Measurements from ENCODE around the gene DNAH6. TPM values are rescaled to one million over a fixed set of nuclear protein-coding genes. Genes with fewer than 3 reads are reported as not detected.

DNAH6 gene
- total RNA-seq, 2 donors from 2014 or later = 0.24 to 0.30 TPM

- H3K27ac ChIP-seq = no peak overlapping the region
- no peaks in the 10 kb centered on the region for H3K36me3 ChIP-seq
- peaks cover 0 to 11% of the 10 kb centered on the region in 2 donors for H3K9me3 ChIP-seq
- H3K4me1 ChIP-seq = no peaks in the 10 kb centered on the region
- no peaks in the 10 kb centered on the region for H3K27me3 ChIP-seq
- TF ChIP-seq, protein P1, sequence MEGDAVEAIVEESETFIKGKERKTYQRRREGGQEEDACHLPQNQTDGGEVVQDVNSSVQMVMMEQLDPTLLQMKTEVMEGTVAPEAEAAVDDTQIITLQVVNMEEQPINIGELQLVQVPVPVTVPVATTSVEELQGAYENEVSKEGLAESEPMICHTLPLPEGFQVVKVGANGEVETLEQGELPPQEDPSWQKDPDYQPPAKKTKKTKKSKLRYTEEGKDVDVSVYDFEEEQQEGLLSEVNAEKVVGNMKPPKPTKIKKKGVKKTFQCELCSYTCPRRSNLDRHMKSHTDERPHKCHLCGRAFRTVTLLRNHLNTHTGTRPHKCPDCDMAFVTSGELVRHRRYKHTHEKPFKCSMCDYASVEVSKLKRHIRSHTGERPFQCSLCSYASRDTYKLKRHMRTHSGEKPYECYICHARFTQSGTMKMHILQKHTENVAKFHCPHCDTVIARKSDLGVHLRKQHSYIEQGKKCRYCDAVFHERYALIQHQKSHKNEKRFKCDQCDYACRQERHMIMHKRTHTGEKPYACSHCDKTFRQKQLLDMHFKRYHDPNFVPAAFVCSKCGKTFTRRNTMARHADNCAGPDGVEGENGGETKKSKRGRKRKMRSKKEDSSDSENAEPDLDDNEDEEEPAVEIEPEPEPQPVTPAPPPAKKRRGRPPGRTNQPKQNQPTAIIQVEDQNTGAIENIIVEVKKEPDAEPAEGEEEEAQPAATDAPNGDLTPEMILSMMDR (IDR thresholded peaks at IDR 0.05) = no peak
- DNase-seq (ENCODE audit: low spot score) = no peak
- no peak overlapping the region for H3K4me3 ChIP-seq
Measured at GRCh38 chr2:84478867-84479266, 37.4 kb upstream of the DNAH6 start.

DNA sequence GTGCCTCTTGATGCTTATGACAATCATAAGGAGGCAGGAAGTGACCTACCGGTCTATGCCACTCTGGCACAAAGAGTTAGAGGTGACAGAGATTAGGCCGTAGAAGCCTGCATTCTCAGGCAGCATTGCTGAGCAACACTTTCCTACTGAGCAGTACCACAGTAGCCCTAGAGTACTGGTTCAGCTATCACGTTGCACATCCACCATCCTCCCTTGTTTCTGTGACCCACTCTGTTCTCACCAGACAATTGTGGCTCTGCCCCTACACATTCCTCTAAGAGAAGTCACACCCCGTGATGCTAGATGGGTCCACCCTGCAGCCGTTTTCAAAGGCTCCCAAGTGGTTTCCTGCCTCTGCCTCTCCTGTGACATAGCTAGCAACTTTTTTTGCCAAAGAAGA is 34.6 kb upstream of the DNAH6 start:
- Histone ChIP-seq H3K27me3 (no peaks in the 10 kb centered on the region), H3K4me1 (no peaks in the 10 kb centered on the region), H3K4me3 (no peak overlapping the region), H3K36me3 (no peaks in the 10 kb centered on the region), H3K9me3 (peaks cover 0 to 9% of the 10 kb centered on the region in 2 donors), H3K27ac (no peak overlapping the region)
- TF ChIP-seq, protein P1 (IDR thresholded peaks at IDR 0.05) = no peak
- DNase-seq (ENCODE audit: low spot score) = no peak

DNA sequence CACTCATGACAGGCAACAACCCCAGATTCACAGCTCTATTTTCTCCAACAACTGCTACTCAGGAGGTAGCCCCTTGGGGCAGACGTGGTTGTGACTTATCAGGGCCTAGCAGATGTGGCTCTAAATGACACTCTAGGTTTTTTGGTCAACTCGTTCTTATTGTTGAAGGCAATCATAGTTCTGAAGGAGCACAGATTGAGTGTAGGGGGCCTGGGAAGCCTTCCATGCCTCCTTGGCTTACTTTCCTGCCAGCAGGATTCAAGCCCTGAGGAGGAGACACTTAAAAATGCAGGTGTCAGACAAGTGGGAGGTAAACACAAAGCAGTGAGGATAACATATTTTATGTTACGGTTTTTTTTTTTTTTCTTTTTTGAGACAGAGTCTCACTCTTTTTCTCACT is 33.7 kb upstream of the DNAH6 start:
- H3K36me3 ChIP-seq = no peaks in the 10 kb centered on the region
- no peaks in the 10 kb centered on the region for H3K4me1 ChIP-seq
- H3K27ac ChIP-seq = no peak overlapping the region
- no peaks in the 10 kb centered on the region for H3K27me3 ChIP-seq
- TF ChIP-seq, protein P1 (IDR thresholded peaks at IDR 0.05) = no peak
- DNase-seq (ENCODE audit: low spot score) = no peak
- no peak overlapping the region for H3K4me3 ChIP-seq
- peaks cover 0 to under 1% of the 10 kb centered on the region in 2 donors for H3K9me3 ChIP-seq

DNA sequence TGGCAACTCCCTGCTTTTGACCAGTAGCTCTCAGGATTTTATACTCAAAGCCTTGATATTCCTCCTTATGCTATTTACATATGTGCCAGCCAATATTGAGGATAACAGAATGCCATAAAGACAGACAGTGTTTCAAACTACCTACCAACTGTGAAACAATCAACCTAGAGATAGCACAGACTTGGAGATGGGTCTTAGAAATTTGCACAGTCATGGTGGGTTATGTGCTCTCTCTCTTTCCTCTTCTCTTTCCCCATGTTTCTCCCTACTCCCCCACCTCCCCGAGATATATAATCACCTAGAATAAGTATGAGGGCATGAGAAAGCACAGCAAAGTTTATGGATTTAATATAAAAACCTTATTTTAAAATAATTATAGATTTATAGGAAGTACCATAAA is 33.0 kb upstream of the DNAH6 start:
- Histone ChIP-seq H3K9me3 (no peaks in the 10 kb centered on the region), H3K27ac (no peak overlapping the region), H3K4me3 (no peak overlapping the region), H3K27me3 (no peaks in the 10 kb centered on the region), H3K4me1 (no peaks in the 10 kb centered on the region), H3K36me3 (no peaks in the 10 kb centered on the region)
- TF ChIP-seq, protein P1 (IDR thresholded peaks at IDR 0.05) = no peak
- no peak for DNase-seq (ENCODE audit: low spot score)

GRCh38 chr2:84486441-84487115 is 29.7 kb upstream of the DNAH6 start:
- no peak for DNase-seq (ENCODE audit: low spot score)
- Histone ChIP-seq H3K9me3 (no peaks in the 10 kb centered on the region), H3K4me1 (no peaks in the 10 kb centered on the region), H3K27me3 (no peaks in the 10 kb centered on the region), H3K4me3 (no peak overlapping the region), H3K36me3 (no peaks in the 10 kb centered on the region), H3K27ac (no peak overlapping the region)
- TF ChIP-seq, protein P1 (IDR thresholded peaks at IDR 0.05) = no peak
